Measurements from ENCODE around the gene LZTFL1.

LZTFL1 gene

GRCh38 chr3:45807133-45807532 lies 34.8 kb downstream of the LZTFL1 start:
- DNase-seq: no peak

- no peak for DNase-seq
Observed at GRCh38 chr3:45806072-45806471, 35.8 kb downstream of the LZTFL1 start.

- DNase-seq: no peak
Observed at GRCh38 chr3:45803252-45803935, 38.5 kb downstream of the LZTFL1 start.

GRCh38 chr3:45802146-45802545 lies 39.8 kb downstream of the LZTFL1 start:
- no peak for DNase-seq

GRCh38 chr3:45800611-45801010 lies 41.3 kb downstream of the LZTFL1 start:
- no peak for DNase-seq

GRCh38 chr3:45799586-45799985 lies 42.3 kb downstream of the LZTFL1 start:
- DNase-seq: no peak

GRCh38 chr3:45798034-45798433 lies 43.9 kb downstream of the LZTFL1 start:
- no peak for DNase-seq

- DNase-seq: no peak
Observed at GRCh38 chr3:45796902-45797637, 44.8 kb downstream of the LZTFL1 start.

GRCh38 chr3:45795882-45796765 lies 45.8 kb downstream of the LZTFL1 start, which contains the start of gene SLC6A20:
Gene SLC6A20 (minus strand): TSS chr3:45796536. CDS start chr3:45796419, 117 bp downstream.
- no peak for DNase-seq

- no peak for DNase-seq
Observed at GRCh38 chr3:45795509-45795881, 46.4 kb downstream of the LZTFL1 start.

GRCh38 chr3:45794660-45795059 lies 47.3 kb downstream of the LZTFL1 start:
- DNase-seq: no peak

- DNase-seq: no peak
Observed at GRCh38 chr3:45794177-45794560, 47.8 kb downstream of the LZTFL1 start.

GRCh38 chr3:45793482-45794176 lies 48.3 kb downstream of the LZTFL1 start:
- no peak for DNase-seq

- no peak for DNase-seq
Observed at GRCh38 chr3:45792516-45793172, 49.3 kb downstream of the LZTFL1 start.

GRCh38 chr3:45792036-45792435 lies 49.9 kb downstream of the LZTFL1 start:
- DNase-seq: no peak

GRCh38 chr3:45790596-45790995 lies 51.3 kb downstream of the LZTFL1 start:
- DNase-seq: no peak

- no peak for DNase-seq
Observed at GRCh38 chr3:45789235-45789812, 52.6 kb downstream of the LZTFL1 start.

- DNase-seq: no peak
Observed at GRCh38 chr3:45787551-45787950, 54.4 kb downstream of the LZTFL1 start.

GRCh38 chr3:45786801-45787495 lies 55.0 kb downstream of the LZTFL1 start:
- DNase-seq: no peak

GRCh38 chr3:45785605-45786150 lies 56.2 kb downstream of the LZTFL1 start:
- no peak for DNase-seq

- no peak for DNase-seq
Observed at GRCh38 chr3:45783667-45784066, 58.3 kb downstream of the LZTFL1 start.

Measured in DMS153 (cell line).